CD4-positive, alpha-beta T cell treated with Interleukin-12 subunit alpha and Interleukin-12 subunit beta, for 1 hour (primary cell): Measurements from ENCODE around the gene TMPRSS9.
"Not testable (repeated sequence)": the region's sequence is repeated elsewhere in the genome, so short reads cannot be mapped to it uniquely, and the experiment has no call there.

Source experiments
- DNase-seq: peaks from one replicate; pipeline ENCODE4 v3.0.0-alpha.2; 2020

Gene TMPRSS9

GRCh38 chr19:2394442-2395292 lies 34.6 kb downstream of the TMPRSS9 start:
- DNase-seq = no peak

- DNase-seq = not testable (repeated sequence)
Observed at GRCh38 chr19:2395293-2395829, 35.3 kb downstream of the TMPRSS9 start.

GRCh38 chr19:2397173-2397572 lies 37.1 kb downstream of the TMPRSS9 start:
- DNase-seq = not testable (repeated sequence)

GRCh38 chr19:2398735-2399305 lies 38.8 kb downstream of the TMPRSS9 start:
- no peak for DNase-seq

- DNase-seq = no peak
Observed at GRCh38 chr19:2399582-2399981, 39.5 kb downstream of the TMPRSS9 start.

- DNase-seq = no peak
Observed at GRCh38 chr19:2408247-2408646, 48.2 kb downstream of the TMPRSS9 start.

- no peak for DNase-seq
Observed at GRCh38 chr19:2409352-2409912, 49.4 kb downstream of the TMPRSS9 start.

- no peak for DNase-seq
Observed at GRCh38 chr19:2410023-2410422, 50.0 kb downstream of the TMPRSS9 start.

- DNase-seq = no peak
Observed at GRCh38 chr19:2411709-2412108, 51.6 kb downstream of the TMPRSS9 start.

- no peak for DNase-seq
Observed at GRCh38 chr19:2412449-2412848, 52.4 kb downstream of the TMPRSS9 start.

- DNase-seq = no peak
Observed at GRCh38 chr19:2413159-2413558, 53.1 kb downstream of the TMPRSS9 start.

- no peak for DNase-seq
Observed at GRCh38 chr19:2413629-2414028, 53.6 kb downstream of the TMPRSS9 start.

GRCh38 chr19:2415281-2415972 lies 55.4 kb downstream of the TMPRSS9 start:
- DNase-seq = no peak

GRCh38 chr19:2415973-2416319 lies 55.9 kb downstream of the TMPRSS9 start:
- DNase-seq = no peak

- no peak for DNase-seq
Observed at GRCh38 chr19:2416321-2417097, 56.4 kb downstream of the TMPRSS9 start.

GRCh38 chr19:2417436-2417835 lies 57.4 kb downstream of the TMPRSS9 start:
- DNase-seq = not testable (repeated sequence)

- no peak for DNase-seq
Observed at GRCh38 chr19:2417881-2418406, 57.9 kb downstream of the TMPRSS9 start.

GRCh38 chr19:2419754-2420153 lies 59.7 kb downstream of the TMPRSS9 start:
- DNase-seq = no peak

- no peak for DNase-seq
Observed at GRCh38 chr19:2420490-2420889, 60.4 kb downstream of the TMPRSS9 start.

GRCh38 chr19:2421581-2422306 lies 61.7 kb downstream of the TMPRSS9 start:
- DNase-seq = no peak

GRCh38 chr19:2423071-2423914 lies 63.2 kb downstream of the TMPRSS9 start:
- DNase-seq = no peak
